Activated T-cell treated with anti-CD3 and anti-CD28 coated beads for 48 hours (primary cell): Measurements from ENCODE around the gene MRPL53.

Experiments
- DNase-seq: peaks from one replicate; pipeline ENCODE4 v3.0.0-alpha.2; 2020; ENCODE audit warnings: low read depth

MRPL53 gene

GRCh38 chr2:74428675-74429074 lies 43.8 kb downstream of the MRPL53 start:
- no peak for DNase-seq

DNA sequence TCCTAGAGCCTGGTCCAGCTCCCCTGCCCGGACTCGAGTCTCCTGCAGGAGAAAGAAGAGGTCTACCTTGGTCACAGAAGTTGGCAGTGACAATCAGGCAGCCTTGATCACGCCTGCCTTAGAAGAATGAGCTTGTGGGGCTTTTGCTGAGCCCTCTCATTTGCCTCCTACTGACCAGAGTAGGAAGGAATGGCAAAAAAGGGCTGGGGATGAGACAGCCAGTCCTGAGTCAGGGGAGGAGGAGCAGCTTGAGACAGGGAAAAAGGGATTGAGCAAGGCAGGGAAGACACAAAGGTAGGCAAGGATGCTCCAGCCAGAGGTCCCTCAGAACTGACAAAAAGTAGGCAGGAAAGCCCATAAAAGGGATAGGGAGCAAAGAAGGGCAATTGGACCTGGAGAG lies 44.9 kb downstream of the MRPL53 start:
- DNase-seq: no peak

DNA sequence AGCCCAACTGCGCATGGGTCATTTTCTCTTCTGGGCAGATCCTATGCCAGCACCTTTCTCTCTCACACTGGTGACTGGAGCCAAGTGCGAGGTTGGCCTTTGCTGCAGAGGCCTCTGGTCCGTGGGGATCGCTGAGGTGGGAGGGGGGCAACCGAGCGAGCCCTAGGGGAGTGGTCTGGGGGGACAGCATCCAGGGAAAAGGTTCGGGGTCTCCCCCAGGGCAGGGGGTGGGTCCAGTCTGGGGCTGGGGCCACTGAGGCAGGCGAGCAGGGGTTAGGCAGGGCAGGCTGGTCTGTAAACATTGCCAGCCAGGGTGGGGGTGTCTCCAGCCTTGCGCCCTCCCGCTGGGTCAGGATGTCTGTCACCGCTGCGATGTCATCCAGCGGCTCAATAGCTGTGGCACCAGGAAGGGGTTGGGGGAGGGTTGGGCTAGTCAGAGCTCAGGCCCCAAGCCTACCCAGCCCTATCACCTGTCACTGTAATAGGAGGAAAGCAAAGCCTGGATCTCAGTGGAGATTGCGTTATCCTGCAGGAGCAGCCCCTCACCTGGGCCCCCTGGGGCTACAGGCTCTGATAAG lies 46.2 kb downstream of the MRPL53 start:
- no peak for DNase-seq

GRCh38 chr2:74425523-74425922 lies 47.0 kb downstream of the MRPL53 start:
- no peak for DNase-seq

DNA sequence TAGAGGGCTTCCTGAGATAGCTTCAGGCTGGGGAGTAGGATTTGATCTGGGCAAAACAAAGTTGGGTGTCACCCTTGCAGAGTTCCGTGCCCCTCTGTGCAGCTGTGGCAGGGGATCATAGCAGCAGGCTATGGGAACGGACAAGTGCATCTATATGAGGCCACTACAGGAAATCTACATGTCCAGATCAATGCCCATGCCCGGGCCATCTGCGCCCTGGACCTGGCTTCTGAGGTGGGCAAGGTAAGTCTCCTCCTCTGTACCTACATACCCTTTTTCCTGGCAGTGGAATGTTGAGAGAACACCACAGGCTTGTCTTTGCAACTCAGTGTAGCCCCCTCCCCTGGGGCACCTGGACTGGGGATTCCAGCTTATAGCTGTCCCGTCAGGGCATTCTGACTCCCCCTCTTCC lies 47.5 kb downstream of the MRPL53 start:
- no peak for DNase-seq

DNA sequence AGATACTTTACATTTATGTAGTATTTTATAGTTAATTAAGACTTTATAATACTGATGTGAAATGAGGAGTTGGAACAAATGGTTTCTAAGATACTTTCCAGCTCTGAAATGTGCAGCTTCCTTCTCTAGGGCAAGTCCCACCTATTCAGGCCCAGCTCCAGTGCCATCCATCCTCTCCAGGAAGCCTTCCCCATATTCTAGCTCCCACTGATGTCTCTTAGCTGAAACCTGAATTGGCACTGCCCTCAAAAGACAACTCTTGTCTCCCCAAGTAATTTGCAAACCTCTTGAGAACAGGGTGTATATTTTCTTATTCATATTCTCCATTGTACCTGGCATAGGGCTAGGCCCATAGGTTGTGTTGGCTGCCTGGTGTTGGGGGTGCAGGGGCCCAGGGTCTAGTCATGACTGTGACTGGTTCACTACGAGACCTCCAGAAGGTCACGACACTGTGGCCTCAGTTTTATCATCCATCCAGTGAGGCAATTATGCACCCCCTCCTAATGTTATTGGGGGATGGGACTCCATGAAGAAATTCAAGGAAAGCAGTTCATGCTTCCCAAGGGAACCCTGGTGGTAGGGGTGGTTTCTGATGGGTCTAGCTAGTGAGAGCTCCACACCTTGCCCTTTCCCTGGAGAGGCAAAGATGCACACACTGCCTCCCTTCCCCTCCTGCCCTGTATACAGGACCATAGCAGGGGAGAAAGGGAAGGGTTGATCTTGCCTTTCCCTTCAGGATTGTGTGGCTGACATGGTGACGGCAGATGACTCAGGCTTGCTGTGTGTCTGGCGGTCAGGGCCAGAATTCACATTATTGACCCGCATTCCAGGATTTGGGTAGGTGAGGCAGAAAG lies 48.1 kb downstream of the MRPL53 start:
- DNase-seq: no peak

- no peak for DNase-seq
These were observed 49.0 kb downstream of the MRPL53 start for GRCh38 chr2:74423231-74424095.
